ENCODE measurements around the gene CD300LD. TPM values are rescaled to one million over a fixed set of nuclear protein-coding genes. Genes with fewer than 3 reads are reported as not detected.

The CD300LD gene
- total and polyA plus RNA-seq, 2 of the 8 experiments (the other 6 are each of a cell fraction or from before 2014, with no cell fraction given) = not detected

DNA sequence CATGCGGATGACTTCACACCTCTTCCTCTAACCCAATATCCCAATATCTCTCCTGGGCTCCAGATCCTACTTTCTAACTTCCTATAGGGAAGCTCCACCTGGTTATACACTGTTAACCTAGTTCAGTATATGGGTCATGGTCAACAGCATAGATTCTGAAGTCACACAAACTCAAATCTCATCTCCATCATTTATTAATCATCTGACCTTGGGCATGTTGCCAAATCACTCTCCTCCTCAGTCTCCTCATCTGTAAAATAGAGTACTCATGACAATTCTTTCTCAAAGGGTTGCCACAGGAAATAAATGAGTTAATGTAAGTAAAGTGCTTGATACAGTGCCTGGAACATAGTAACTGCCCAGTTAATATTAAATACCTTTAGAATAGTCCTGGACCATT, 32.0 kb upstream of the CD300LD start:
- H3K4me3 ChIP-seq (ENCODE audit: extremely low read depth in 1 of 4, insufficient read depth in 2 of 4, low read depth in 3 of 4, low read length in 4 of 4) = no peak overlapping the region
- POLR2A ChIA-PET (ENCODE audit: partially characterized antibody) = no interaction called here
- H2AK5ac ChIP-seq (ENCODE audit: low read depth, low read length) = no peak overlapping the region
- DNase-seq (ENCODE audit: low read depth in 1 of 2, low spot score in 2 of 2) (no peak), FAIRE-seq (no peak)
- 0 out of 4 replicates have a peak, but pooled peaks cover 0 to 2% of the 10 kb centered on the region in 2 experiments for H3K9me3 ChIP-seq (ENCODE audit: insufficient read depth in 2 of 2, low read depth in 1 of 2, low read length in 1 of 2)
- no peaks in the 10 kb centered on the region for H3K4me1 ChIP-seq (replicated peaks in 1 of 4; ENCODE audit: control insufficient read depth in 3 of 4, insufficient read depth in 4 of 4, low read length in 3 of 4)
- H4K5ac ChIP-seq (ENCODE audit: insufficient read length, low read depth, low read length) = no peak overlapping the region
- no peak overlapping the region for H3K23ac ChIP-seq (ENCODE audit: insufficient read length)
- TF ChIP-seq JUND (IDR thresholded peaks at IDR 0.05; ENCODE audit: low read length) = no peak
- no peak for TF ChIP-seq CTBP2 (IDR thresholded peaks at IDR 0.05; ENCODE audit: borderline replicate concordance, insufficient read depth, insufficient read length, low read length)
- no peak for TF ChIP-seq TCF12 (IDR thresholded peaks at IDR 0.05; ENCODE audit: low read depth, low read length)
- TF ChIP-seq SP2 (IDR thresholded peaks at IDR 0.05; ENCODE audit: low read length) = no peak
- no peak overlapping the region for H2BK20ac ChIP-seq (ENCODE audit: low read length)
- H3K4me2 ChIP-seq (ENCODE audit: insufficient read depth in 1 of 2, low read depth in 2 of 2, low read length in 2 of 2) = no peak overlapping the region
- no peak overlapping the region for H2AFZ ChIP-seq (ENCODE audit: low read length)
- no peak overlapping the region for H3K9ac ChIP-seq (replicated peaks in 1 of 4; ENCODE audit: extremely low read depth in 1 of 4, low read depth in 3 of 4, low read length in 3 of 4)
- H3K79me2 ChIP-seq (ENCODE audit: control insufficient read depth in 1 of 2, insufficient read depth in 2 of 2, low read length in 2 of 2) = no peaks in the 10 kb centered on the region
- peaks cover 0 to 2% (median under 1%) of the 10 kb centered on the region in 4 experiments; a peak in 2 of 7 replicates for H3K27me3 ChIP-seq (replicated peaks in 1 of 4; ENCODE audit: control insufficient read depth in 3 of 4, extremely low read depth in 1 of 4, insufficient read depth in 3 of 4, low read length in 3 of 4)
- H3K4ac ChIP-seq (replicated peaks; ENCODE audit: insufficient read length, low read depth, low read length) = no peak overlapping the region
- 85% methylated on average over 1 of the region's 1 CpG; no CpG with 5 or more reads in 1 of the 2 experiments for WGBS, 2 experiments (ENCODE audit: extremely low coverage in 1 of 2, insufficient coverage in 1 of 2, insufficient read length in 1 of 2, insufficient replicate concordance in 2 of 2, low coverage in 1 of 2, low lambda C conversion rate in 2 of 2, missing lambda C conversion rate in 1 of 2)
- no peaks in the 10 kb centered on the region for H3K23me2 ChIP-seq (ENCODE audit: low read depth, low read length)
- no peak overlapping the region for H3K56ac ChIP-seq (replicated peaks; ENCODE audit: insufficient read length, low read depth, low read length)
- CTCF ChIA-PET (ENCODE audit: partially characterized antibody) = interaction anchor here (1.6 kb wide), 1 partner anchor 58 kb away, joined by 7 read pairs; no protein-coding TSS in a partner anchor
- H4K8ac ChIP-seq (ENCODE audit: extremely low read depth, insufficient read depth, low read length) = no peak overlapping the region
- no peak overlapping the region for H2BK12ac ChIP-seq (ENCODE audit: low read depth, low read length)
- H2BK15ac ChIP-seq (ENCODE audit: low read length) = no peak overlapping the region
- no peak overlapping the region for H4K91ac ChIP-seq (replicated peaks; ENCODE audit: insufficient read length, low read length)
- H2BK120ac ChIP-seq (replicated peaks; ENCODE audit: low read depth, low read length) = no peak overlapping the region
- H2BK5ac ChIP-seq (ENCODE audit: low read depth, low read length) = no peak overlapping the region
- no peak overlapping the region for H3K14ac ChIP-seq (ENCODE audit: insufficient read length)
- H3K79me1 ChIP-seq (ENCODE audit: low read depth, low read length) = no peaks in the 10 kb centered on the region
- no peaks in the 10 kb centered on the region for H4K20me1 ChIP-seq (replicated peaks in 1 of 2; ENCODE audit: control insufficient read depth in 1 of 2, insufficient read depth in 2 of 2, low read length in 2 of 2)
- no peaks in the 10 kb centered on the region for H3K36me3 ChIP-seq (ENCODE audit: control insufficient read depth in 2 of 4, insufficient read depth in 4 of 4, low read length in 3 of 4)
- H3K18ac ChIP-seq (ENCODE audit: extremely low read depth, low read length) = no peak overlapping the region
- H3K27ac ChIP-seq (ENCODE audit: low read depth, low read length) = no peak overlapping the region

Data from H1 (cell line).